NCI-H82 (cell line): ENCODE data around the gene C11orf21.

Source experiments
- DNase-seq: peaks from one replicate; lab custom pipeline; 2025; lab: John Stamatoyannopoulos, UW

The C11orf21 gene

GRCh38 chr11:2260491-2261364, 41.0 kb downstream of the C11orf21 start:
- DNase-seq, result no peak

- no peak for DNase-seq
These were observed 41.7 kb downstream of the C11orf21 start for GRCh38 chr11:2259897-2260451.

GRCh38 chr11:2259466-2259830, 42.3 kb downstream of the C11orf21 start:
- DNase-seq, result no peak

GRCh38 chr11:2258501-2259465, 42.9 kb downstream of the C11orf21 start:
- DNase-seq, result no peak

- no peak for DNase-seq
These were observed 44.6 kb downstream of the C11orf21 start for GRCh38 chr11:2256951-2257700.

GRCh38 chr11:2256293-2256913, 45.3 kb downstream of the C11orf21 start:
- no peak for DNase-seq

- no peak for DNase-seq
These were observed 49.7 kb downstream of the C11orf21 start for GRCh38 chr11:2252018-2252417.

GRCh38 chr11:2251138-2251537, 50.6 kb downstream of the C11orf21 start:
- DNase-seq, result no peak

GRCh38 chr11:2250485-2250884, 51.2 kb downstream of the C11orf21 start:
- no peak for DNase-seq

GRCh38 chr11:2250041-2250440, 51.7 kb downstream of the C11orf21 start:
- DNase-seq, result no peak

GRCh38 chr11:2249189-2249916, 52.4 kb downstream of the C11orf21 start:
- DNase-seq, result no peak

GRCh38 chr11:2248762-2249161, 53.0 kb downstream of the C11orf21 start:
- no peak for DNase-seq

GRCh38 chr11:2248242-2248641, 53.5 kb downstream of the C11orf21 start:
- no peak for DNase-seq

GRCh38 chr11:2247496-2247895, 54.2 kb downstream of the C11orf21 start:
- DNase-seq, result no peak
